CD4-positive, CD25-positive, alpha-beta regulatory T cell (primary cell): Measurements from ENCODE around the gene DIS3. TPM values are rescaled to one million over a fixed set of nuclear protein-coding genes. Genes with fewer than 3 reads are reported as not detected.
"Not testable (repeated sequence)": the region's sequence is repeated elsewhere in the genome, so short reads cannot be mapped to it uniquely, and the experiment has no call there.

Experiments used
- ATAC-seq, 2 donors: fragments of 150-1000 bp; cut with Tn5 transposase; one replicate each; pipeline ENCODE4 v1.10.0; 2021; ENCODE audit warnings: low read depth in 2 of 2, moderate number of reproducible peaks in 2 of 2, moderate library complexity in 1 of 2
- DNase-seq, 3 donors: peaks; one replicate each; pipeline versions ENCODE4 v3.0.0 to v3.0.0-alpha.2; 2012 to 2022; ENCODE audit warnings: mixed read lengths in 1 of 3
- H3K27ac ChIP-seq: one replicate; pipeline ENCODE4 v1.7.0; 2013; ENCODE audit warnings: mild to moderate bottlenecking, low read length; ENCODE audit not compliant: insufficient read depth, poor library complexity, severe bottlenecking
- H3K27me3 ChIP-seq: one replicate; pipeline ENCODE4 v1.7.0; 2013; ENCODE audit warnings: low read length; ENCODE audit not compliant: control insufficient read depth, insufficient read depth
- H3K36me3 ChIP-seq: one replicate; pipeline ENCODE4 v1.7.0; 2013; ENCODE audit warnings: mild to moderate bottlenecking, low read length, moderate library complexity; ENCODE audit not compliant: control insufficient read depth, insufficient read depth
- H3K4me1 ChIP-seq: 2 replicates; pipeline ENCODE4 v1.7.0; 2013; ENCODE audit warnings: mild to moderate bottlenecking, low read length; ENCODE audit not compliant: insufficient read depth, control insufficient read depth, poor library complexity, severe bottlenecking
- H3K4me3 ChIP-seq: one replicate; pipeline ENCODE4 v1.7.0; 2013; ENCODE audit warnings: low read depth, mild to moderate bottlenecking, low read length, moderate library complexity
- H3K9me3 ChIP-seq, 2 experiments: 1 replicate in 1 of 2; 2 replicates in 1 of 2; pipeline ENCODE4 v1.7.0; 2013; ENCODE audit warnings: low read length in 2 of 2, mild to moderate bottlenecking in 1 of 2, moderate library complexity in 1 of 2; ENCODE audit not compliant: control insufficient read depth in 2 of 2
- H3K27ac Mint-ChIP-seq, 3 donors: one replicate each; pipeline ENCODE4 v1.8.0; 2020 to 2022; ENCODE audit warnings: mild to moderate bottlenecking in 3 of 3, mixed read lengths in 3 of 3, moderate library complexity in 2 of 3
- H3K27me3 Mint-ChIP-seq: one replicate; pipeline ENCODE4 v1.8.0; 2022; ENCODE audit warnings: mild to moderate bottlenecking, mixed read lengths
- H3K36me3 Mint-ChIP-seq: one replicate; pipeline ENCODE4 v1.8.0; 2020; ENCODE audit warnings: mixed read lengths
- H3K4me1 Mint-ChIP-seq, 4 donors: one replicate each; pipeline ENCODE4 v1.8.0; 2020 to 2022; ENCODE audit warnings: mixed read lengths in 4 of 4, mild to moderate bottlenecking in 1 of 4
- H3K4me3 Mint-ChIP-seq, 4 donors: one replicate each; pipeline ENCODE4 v1.8.0; 2020 to 2022; ENCODE audit warnings: mild to moderate bottlenecking in 4 of 4, mixed read lengths in 4 of 4, moderate library complexity in 3 of 4
- H3K9me3 Mint-ChIP-seq, 7 donors: one replicate each; pipeline ENCODE4 v1.8.0; 2020 to 2022; ENCODE audit warnings: mixed read lengths in 7 of 7, mild to moderate bottlenecking in 3 of 7, moderate library complexity in 2 of 7
- polyA plus RNA-seq, 4 donors: library from polyadenylated mRNA; unstranded; fragments of 300-500 nt; fragmentation: Illumina TruSeq; gene quantifications; one replicate each; pipeline ENCODE4 v1.2.3, GENCODE V29; 2021
- total RNA-seq: library from RNA; stranded (reverse); gene quantifications from one replicate; pipeline ENCODE4 v1.2.3, GENCODE V29; 2022

The DIS3 gene
- total RNA-seq (46.7 TPM), polyA plus RNA-seq (10 to 100 TPM; 15.1 to 19.3 (median 18.3) TPM)

GRCh38 chr13:72781451-72782439 is at the start of gene DIS3, which contains the start of gene PIBF1:
DIS3 (minus strand) TSS chr13:72781900; CDS start chr13:72781832, 68 bp downstream.
PIBF1 (plus strand) TSS chr13:72782133; CDS start chr13:72783470, 1,337 bp downstream.
- Histone ChIP-seq H3K4me1 (peaks cover 62% of the 10 kb centered on the region), H3K4me3 (peak within 1 kb of the TSS; percentile 90), H3K27ac (peak within 1 kb of the TSS; percentile 93), H3K27me3 (no peaks in the 10 kb centered on the region), H3K36me3 (peaks cover 24% of the 10 kb centered on the region), H3K9me3 (no peaks in the 10 kb centered on the region)
- DNase-seq (peak; percentile 94 to 99 (median 96)), ATAC-seq (peak; percentile 98 to 99)
- no peaks in the 10 kb centered on the region for H3K27me3 Mint-ChIP-seq
- H3K9me3 Mint-ChIP-seq: peaks cover 0 to 1% (median 0%) of the 10 kb centered on the region in 7 donors
- H3K27ac Mint-ChIP-seq: peak within 1 kb of the TSS; percentile 99 to 100 (median 99)
- peaks cover 52 to 81% (median 64%) of the 10 kb centered on the region in 4 donors for H3K4me1 Mint-ChIP-seq
- peaks cover 21% of the 10 kb centered on the region for H3K36me3 Mint-ChIP-seq
- H3K4me3 Mint-ChIP-seq: peak within 1 kb of the TSS; percentile 92 to 100 (median 98)

GRCh38 chr13:72823724-72824123 is 42.0 kb upstream of the DIS3 start:
- DNase-seq (no peak), ATAC-seq (no peak)
- no peak overlapping the region for H3K4me3 Mint-ChIP-seq
- no peak overlapping the region for H3K27ac ChIP-seq
- H3K4me1 Mint-ChIP-seq: peaks cover 4 to 25% (median 12%) of the 10 kb centered on the region in 4 donors
- H3K36me3 ChIP-seq: peaks cover 34% of the 10 kb centered on the region
- H3K36me3 Mint-ChIP-seq: peaks cover 36% of the 10 kb centered on the region
- H3K4me1 ChIP-seq: no peaks in the 10 kb centered on the region
- H3K9me3 ChIP-seq: no peaks in the 10 kb centered on the region
- H3K4me3 ChIP-seq: no peak overlapping the region
- H3K27me3 ChIP-seq: no peaks in the 10 kb centered on the region
- no peak overlapping the region for H3K27ac Mint-ChIP-seq
- H3K27me3 Mint-ChIP-seq: no peaks in the 10 kb centered on the region
- peaks cover 0 to 1% (median 0%) of the 10 kb centered on the region in 7 donors for H3K9me3 Mint-ChIP-seq

GRCh38 chr13:72823081-72823480 is 41.4 kb upstream of the DIS3 start:
- no peaks in the 10 kb centered on the region for H3K4me1 ChIP-seq
- H3K27me3 ChIP-seq: no peaks in the 10 kb centered on the region
- ATAC-seq: no peak
- H3K36me3 ChIP-seq: peaks cover 34% of the 10 kb centered on the region
- peaks cover 0 to 1% (median 0%) of the 10 kb centered on the region in 7 donors for H3K9me3 Mint-ChIP-seq
- no peak overlapping the region for H3K4me3 ChIP-seq
- H3K36me3 Mint-ChIP-seq: peaks cover 32% of the 10 kb centered on the region
- peaks cover 0 to 24% (median 10%) of the 10 kb centered on the region in 4 donors for H3K4me1 Mint-ChIP-seq
- H3K9me3 ChIP-seq: no peaks in the 10 kb centered on the region
- H3K27ac ChIP-seq: no peak overlapping the region
- no peak overlapping the region for H3K4me3 Mint-ChIP-seq
- H3K27ac Mint-ChIP-seq: no peak overlapping the region
- H3K27me3 Mint-ChIP-seq: no peaks in the 10 kb centered on the region
- no peak for DNase-seq

- DNase-seq (no peak), ATAC-seq (no peak)
- no peak overlapping the region for H3K27ac ChIP-seq
- no peaks in the 10 kb centered on the region for H3K4me1 ChIP-seq
- H3K9me3 Mint-ChIP-seq: peaks cover 0 to 1% (median 0%) of the 10 kb centered on the region in 7 donors
- H3K4me3 ChIP-seq: no peak overlapping the region
- H3K36me3 ChIP-seq: peaks cover 32% of the 10 kb centered on the region
- no peak overlapping the region for H3K4me3 Mint-ChIP-seq
- peak overlapping the region in 2 of 3 donors; percentile 6 to 82 for H3K27ac Mint-ChIP-seq
- H3K4me1 Mint-ChIP-seq: peaks cover 0 to 24% (median under 1%) of the 10 kb centered on the region in 4 donors
- H3K9me3 ChIP-seq: no peaks in the 10 kb centered on the region
- no peaks in the 10 kb centered on the region for H3K27me3 Mint-ChIP-seq
- no peaks in the 10 kb centered on the region for H3K27me3 ChIP-seq
- peaks cover 23% of the 10 kb centered on the region for H3K36me3 Mint-ChIP-seq
Measured at GRCh38 chr13:72820898-72821279, 39.2 kb upstream of the DIS3 start.

GRCh38 chr13:72820156-72820897 is 38.6 kb upstream of the DIS3 start:
- Mint-ChIP-seq H3K9me3 (peaks cover 0 to 1% (median 0%) of the 10 kb centered on the region in 7 donors), H3K27ac (peak overlapping the region in 1 of 3 donors; percentile 6), H3K36me3 (peaks cover 23% of the 10 kb centered on the region), H3K4me3 (no peak overlapping the region), H3K27me3 (no peaks in the 10 kb centered on the region), H3K4me1 (peaks cover 0 to 24% (median under 1%) of the 10 kb centered on the region in 4 donors)
- Histone ChIP-seq H3K27ac (no peak overlapping the region), H3K4me3 (no peak overlapping the region), H3K27me3 (no peaks in the 10 kb centered on the region), H3K4me1 (no peaks in the 10 kb centered on the region), H3K9me3 (no peaks in the 10 kb centered on the region), H3K36me3 (peaks cover 31% of the 10 kb centered on the region)
- no peak for DNase-seq
- no peak for ATAC-seq

- no peaks in the 10 kb centered on the region for H3K9me3 ChIP-seq
- Mint-ChIP-seq H3K4me1 (peaks cover 0 to 10% (median 3%) of the 10 kb centered on the region in 4 donors), H3K4me3 (no peak overlapping the region), H3K27ac (peak overlapping the region in 1 of 3 donors; percentile 17), H3K27me3 (no peaks in the 10 kb centered on the region), H3K9me3 (peaks cover 0 to 2% (median 0%) of the 10 kb centered on the region in 7 donors), H3K36me3 (peaks cover 26% of the 10 kb centered on the region)
- no peak overlapping the region for H3K4me3 ChIP-seq
- peak in 2 of 3 donors; percentile 27 to 48 for DNase-seq
- peaks cover 3% of the 10 kb centered on the region for H3K4me1 ChIP-seq
- ATAC-seq: no peak
- no peaks in the 10 kb centered on the region for H3K27me3 ChIP-seq
- H3K27ac ChIP-seq: no peak overlapping the region
- H3K36me3 ChIP-seq: peaks cover 14% of the 10 kb centered on the region
Measured at GRCh38 chr13:72808917-72809500, 27.3 kb upstream of the DIS3 start.

- H3K9me3 ChIP-seq, H3K4me3 ChIP-seq, H3K9me3 Mint-ChIP-seq, ATAC-seq, H3K27me3 Mint-ChIP-seq, H3K27ac ChIP-seq, H3K4me1 ChIP-seq, DNase-seq, H3K4me3 Mint-ChIP-seq, H3K27ac Mint-ChIP-seq, H3K27me3 ChIP-seq: not testable (repeated sequence)
- H3K36me3 ChIP-seq: peaks cover 19% of the 10 kb centered on the region
- H3K36me3 Mint-ChIP-seq: peaks cover 30% of the 10 kb centered on the region
- peaks cover 0 to 21% (median 8%) of the 10 kb centered on the region in 4 donors for H3K4me1 Mint-ChIP-seq
Measured at GRCh38 chr13:72806514-72806913, 24.8 kb upstream of the DIS3 start.
